Measurements from ENCODE around the gene RAB4A.

GRCh38 chr1:229262239-229262638, 8.7 kb upstream of the RAB4A start:
- TF ChIP-seq CTCF (IDR thresholded peaks at IDR 0.05; ENCODE audit: poor library complexity, severe bottlenecking), result no peak
- no peak for TF ChIP-seq REST (IDR thresholded peaks at IDR 0.05; ENCODE audit: borderline replicate concordance)
- no peak for TF ChIP-seq TAF1 (IDR thresholded peaks at IDR 0.05; ENCODE audit: low read depth)
- TF ChIP-seq EZH2 (IDR thresholded peaks at IDR 0.05; ENCODE audit: borderline replicate concordance, insufficient read depth, low read length, poor library complexity, severe bottlenecking), result no peak
- TF ChIP-seq EP300 (conservative IDR thresholded peaks at IDR 0.05; ENCODE audit: poor library complexity, severe bottlenecking), result no peak
- TF ChIP-seq SMC3 (conservative IDR thresholded peaks at IDR 0.05; ENCODE audit: poor library complexity), result no peak
- TF ChIP-seq MXI1 (conservative IDR thresholded peaks at IDR 0.05; ENCODE audit: poor library complexity, severe bottlenecking), result no peak
- no peak for TF ChIP-seq RAD21 (conservative IDR thresholded peaks at IDR 0.05)
- TF ChIP-seq POLR2AphosphoS5 (IDR thresholded peaks at IDR 0.05), result no peak

Data from neural cell (in vitro differentiated cells).